SK-N-SH (cell line): ENCODE measurements around the gene NAPB. TPM values are rescaled to one million over a fixed set of nuclear protein-coding genes. Genes with fewer than 3 reads are reported as not detected.

Experiments
- CTCF ChIA-PET: fragments of 300-600, 350-600 bp; formaldehyde crosslinking; extraction: SDS; loops from one replicate; lab custom pipeline; 2021; lab: Yijun Ruan, JAX
- POLR2A ChIA-PET: fragments of 350-600 bp; sonication (Branson Sonifier 250); formaldehyde crosslinking; extraction: SDS; loops from one replicate; lab custom pipeline; 2020; ENCODE audit warnings: antibody characterized with exemption, inconsistent platforms; lab: Yijun Ruan, JAX
- DNase-seq: peaks from one replicate; pipeline ENCODE4 v3.0.0; 2012
- H2AFZ ChIP-seq: fragments of 200-600 bp; sonication (generic); 2 replicates; pipeline ENCODE4 v1.8.1; 2016; ENCODE audit warnings: antibody characterized with exemption, mild to moderate bottlenecking, low read depth
- H3F3A ChIP-seq: fragments of 200-600 bp; sonication (generic); replicated peaks from 2 replicates; pipeline ENCODE3; 2016; ENCODE audit warnings: antibody characterized with exemption, mild to moderate bottlenecking; ENCODE audit not compliant: insufficient read depth
- H3K27ac ChIP-seq, 2 experiments: fragments of 200-500 bp in 1 of 2; fragments of 200-600 bp in 1 of 2; sonication (Bioruptor generic) in 1 of 2; sonication (generic), shearing (Covaris generic) in 1 of 2; 2 replicates each; pipeline versions ENCODE4 v1.5.1 to v1.6.1; 2014 to 2016; ENCODE audit warnings: low read depth in 2 of 2, inconsistent platforms in 1 of 2, low read length in 1 of 2, mild to moderate bottlenecking in 1 of 2, mixed read lengths in 1 of 2
- H3K27me3 ChIP-seq: fragments of 200-600 bp; sonication (generic), shearing (Covaris generic); 2 replicates; pipeline ENCODE4 v1.6.1; 2016; ENCODE audit warnings: mixed run types; ENCODE audit not compliant: insufficient read depth
- H3K36me3 ChIP-seq, 2 experiments: fragments of 200-500 bp in 1 of 2; fragments of 200-600 bp in 1 of 2; sonication (Bioruptor generic) in 1 of 2; sonication (generic) in 1 of 2; replicated peaks in 1 of 2; 2 replicates each; pipeline versions ENCODE3 to v1.5.1; 2014 to 2016; ENCODE audit warnings: low read length in 1 of 2, mild to moderate bottlenecking in 1 of 2; ENCODE audit not compliant: insufficient read depth in 2 of 2, control insufficient read depth in 1 of 2
- H3K4me1 ChIP-seq, 2 experiments: fragments of 200-500 bp in 1 of 2; fragments of 200-600 bp in 1 of 2; sonication (Bioruptor generic) in 1 of 2; sonication (generic), shearing (Covaris generic) in 1 of 2; 2 replicates each; pipeline versions ENCODE4 v1.5.1 to v1.6.1; 2014 to 2016; ENCODE audit warnings: low read depth in 1 of 2, low read length in 1 of 2, mixed run types in 1 of 2; ENCODE audit not compliant: insufficient read depth in 2 of 2, control insufficient read depth in 1 of 2
- H3K4me2 ChIP-seq: fragments of 200-600 bp; sonication (generic), shearing (Covaris generic); 2 replicates; pipeline ENCODE4 v1.6.1; 2017; ENCODE audit warnings: mixed run types
- H3K4me3 ChIP-seq, 2 experiments: fragments of 200-500 bp in 1 of 2; fragments of 200-600 bp in 1 of 2; sonication (Bioruptor generic) in 1 of 2; sonication (generic), shearing (Covaris generic) in 1 of 2; 2 replicates each; pipeline versions ENCODE4 v1.5.1 to v1.8.1; 2014 to 2016; ENCODE audit warnings: low read depth in 2 of 2, inconsistent platforms in 1 of 2, low read length in 1 of 2, mild to moderate bottlenecking in 1 of 2, mixed read lengths in 1 of 2, moderate library complexity in 1 of 2
- H3K79me2 ChIP-seq: fragments of 200-600 bp; sonication (generic); 2 replicates; pipeline ENCODE4 v1.8.1; 2017; ENCODE audit warnings: mild to moderate bottlenecking; ENCODE audit not compliant: insufficient read depth
- H3K9ac ChIP-seq: fragments of 200-600 bp; sonication (generic); 2 replicates; pipeline ENCODE4 v1.6.1; 2017; ENCODE audit warnings: mixed run types
- H3K9me2 ChIP-seq: fragments of 200-600 bp; sonication (generic); 2 replicates; pipeline ENCODE4 v1.6.1; 2017; ENCODE audit warnings: mixed run types
- H3K9me3 ChIP-seq: fragments of 200-600 bp; sonication (generic); 2 replicates; pipeline ENCODE4 v1.6.1; 2017; ENCODE audit warnings: mixed run types, mild to moderate bottlenecking, moderate library complexity
- H4K20me1 ChIP-seq: fragments of 200-600 bp; sonication (generic); 2 replicates; pipeline ENCODE4 v1.6.1; 2017; ENCODE audit warnings: mild to moderate bottlenecking, mixed run types; ENCODE audit not compliant: insufficient read depth
- CHD2 ChIP-seq: fragments of 150-350 bp; IDR thresholded peaks from 2 replicates; pipeline ENCODE4 v1.6.1; 2018; ENCODE audit warnings: low read length; ENCODE audit not compliant: partially characterized antibody
- EP300 ChIP-seq, 2 experiments: IDR thresholded peaks; 2 replicates each; pipeline versions ENCODE4 v1.4.0 to v1.6.1; 2012; ENCODE audit warnings: borderline replicate concordance in 1 of 2, low read depth in 1 of 2, low read length in 1 of 2
- FOSL2 ChIP-seq: IDR thresholded peaks from 2 replicates; pipeline ENCODE4 v1.4.0; 2012; ENCODE audit warnings: low read depth, mild to moderate bottlenecking, moderate library complexity, borderline replicate concordance
- FOXJ3 ChIP-seq: sonication (generic); formaldehyde crosslinking; IDR thresholded peaks from 2 replicates; pipeline ENCODE4 v1.5.1; 2020; ENCODE audit warnings: mild to moderate bottlenecking, missing genetic modification reagents
- FOXM1 ChIP-seq: IDR thresholded peaks from 2 replicates; pipeline ENCODE4 v1.4.0; 2012; ENCODE audit warnings: low read depth, mild to moderate bottlenecking
- GATA2 ChIP-seq: sonication (generic); formaldehyde crosslinking; IDR thresholded peaks from 2 replicates; pipeline ENCODE4 v1.5.0; 2020; ENCODE audit warnings: mild to moderate bottlenecking, missing genetic modification reagents
- IRF3 ChIP-seq: fragments of 150-350 bp; IDR thresholded peaks from 2 replicates; pipeline ENCODE4 v1.6.1; 2016; ENCODE audit warnings: mild to moderate bottlenecking, low read depth, low read length
- MXI1 ChIP-seq: IDR thresholded peaks from 2 replicates; pipeline ENCODE4 v1.6.1; 2012; ENCODE audit warnings: mild to moderate bottlenecking, low read depth, low read length, improper control_type of control experiment
- NFIC ChIP-seq: IDR thresholded peaks from 2 replicates; pipeline ENCODE4 v1.4.0; 2012; ENCODE audit warnings: borderline replicate concordance
- POLR2AphosphoS5 ChIP-seq: IDR thresholded peaks from 2 replicates; pipeline ENCODE4 v1.6.1; 2012; ENCODE audit warnings: low read depth, low read length
- RXRA ChIP-seq: IDR thresholded peaks from 2 replicates; pipeline ENCODE4 v1.4.0; 2012; ENCODE audit warnings: low read depth, mild to moderate bottlenecking, borderline replicate concordance
- SIN3A ChIP-seq: IDR thresholded peaks from 2 replicates; pipeline ENCODE4 v1.6.1; 2012; ENCODE audit warnings: low read depth, mild to moderate bottlenecking, low read length, moderate library complexity, borderline replicate concordance
- TEAD4 ChIP-seq: IDR thresholded peaks from 2 replicates; pipeline ENCODE4 v1.4.0; 2012; ENCODE audit warnings: mild to moderate bottlenecking, borderline replicate concordance; ENCODE audit not compliant: insufficient read depth
- YY1 ChIP-seq: IDR thresholded peaks from 2 replicates; pipeline ENCODE4 v1.4.0; 2012; ENCODE audit warnings: low read depth, mild to moderate bottlenecking
- ZBTB33 ChIP-seq: IDR thresholded peaks from 2 replicates; pipeline ENCODE4 v1.4.0; 2012; ENCODE audit warnings: low read depth, borderline replicate concordance
- WGBS: methylation state at CpG from one replicate; pipeline ENCODE4 v1.1.6; 2017; ENCODE audit warnings: low lambda C conversion rate; 5-methylcytosine and 5-hydroxymethylcytosine counted together
- polyA plus RNA-seq, 3 experiments: library from polyadenylated mRNA; depleted of rRNA; stranded (reverse); fragments of >200 nt; gene quantifications; 2 replicates each; pipeline ENCODE4 v1.2.3, GENCODE V29; 2012
- TF ChIP-seq, protein P1 (sequence below): fragments of 200-600 bp; sonication (generic); IDR thresholded peaks from 2 replicates; pipeline ENCODE4 v1.6.1; 2017; ENCODE audit warnings: antibody characterized with exemption, mild to moderate bottlenecking, moderate library complexity
- TF ChIP-seq, protein P2 (sequence below): fragments of 150-350 bp; IDR thresholded peaks from 2 replicates; pipeline ENCODE4 v1.6.1; 2017; ENCODE audit warnings: antibody characterized with exemption, low read length, low read depth, borderline replicate concordance
- TF ChIP-seq, protein P3 (sequence below): IDR thresholded peaks from 2 replicates; pipeline ENCODE4; 2012
- TF ChIP-seq, protein P4 (sequence below): IDR thresholded peaks from 2 replicates; pipeline ENCODE4 v1.4.0; 2012; ENCODE audit warnings: low read depth, borderline replicate concordance

The NAPB gene
- polyA plus RNA-seq, 1 of the 3 experiments (the other 2 are of a cell fraction): 3.0 TPM

DNA sequence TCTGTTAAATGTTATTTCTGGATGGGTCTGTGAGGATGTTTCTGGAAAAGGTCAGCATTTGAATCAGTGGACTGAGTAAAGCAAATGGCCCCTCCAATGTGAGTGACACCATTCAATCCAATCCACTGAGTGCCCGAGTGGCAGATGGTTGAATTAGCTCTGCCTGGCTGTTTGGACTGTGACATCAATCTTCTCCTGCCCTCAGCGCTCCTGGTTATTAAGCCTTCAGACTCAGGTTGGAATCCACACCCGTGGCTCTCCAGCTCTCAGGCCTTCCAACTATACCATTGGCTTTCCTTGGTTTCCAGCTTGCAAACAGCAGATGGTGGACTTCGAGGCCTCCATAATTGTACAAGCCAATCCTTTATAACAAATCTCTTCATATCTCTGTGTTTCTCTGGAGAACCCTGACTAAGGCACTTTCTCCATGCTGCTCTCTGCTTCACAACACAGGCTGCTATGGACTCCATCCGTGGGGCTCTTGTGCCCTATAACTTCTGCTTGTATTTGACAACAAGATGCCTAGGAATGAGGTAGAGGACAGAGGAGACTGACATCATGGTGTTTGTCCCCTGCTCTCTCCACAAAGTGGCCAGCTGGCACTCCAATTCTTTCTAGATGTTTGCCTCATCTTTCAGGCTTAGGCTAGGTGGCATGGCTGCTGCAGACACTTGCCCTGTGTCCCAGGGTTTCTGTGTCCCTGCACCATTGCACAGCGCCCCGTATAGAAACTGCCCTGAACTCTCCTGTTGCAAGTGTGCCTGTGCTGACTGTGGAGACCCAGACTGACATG lies 13.4 kb upstream of the NAPB start (continued):
- TF ChIP-seq ZBTB33 (no peak), FOSL2 (no peak)

DNA sequence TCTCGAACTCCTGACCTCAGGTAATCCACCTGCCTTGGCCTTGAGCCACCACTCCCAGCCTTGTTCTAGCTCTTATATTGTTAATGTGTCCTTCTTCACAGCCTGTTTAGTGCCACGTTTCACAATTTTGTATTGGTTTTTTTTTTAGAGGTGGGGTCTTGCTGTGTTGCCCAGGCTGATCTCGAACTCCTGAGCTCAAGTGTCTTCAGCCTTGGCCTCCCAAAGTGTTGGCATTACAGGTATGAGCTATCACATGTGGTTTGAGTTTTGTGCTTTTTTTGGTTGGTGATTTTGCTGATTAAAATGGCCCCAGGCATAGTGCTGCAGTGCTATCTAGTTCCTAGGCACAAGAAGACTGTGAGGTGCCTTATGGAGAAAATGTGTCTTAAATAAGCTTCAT lies 12.3 kb upstream of the NAPB start:
- Histone ChIP-seq H4K20me1 (no peaks in the 10 kb centered on the region), H3K4me2 (no peak overlapping the region), H3K4me3 (no peak overlapping the region), H3K9me3 (no peaks in the 10 kb centered on the region), H3F3A (no peaks in the 10 kb centered on the region), H3K27ac (no peak overlapping the region), H3K9ac (no peak overlapping the region), H3K36me3 (no peaks in the 10 kb centered on the region), H3K9me2 (no peaks in the 10 kb centered on the region), H2AFZ (no peak overlapping the region), H3K4me1 (peaks cover 0 to 11% of the 10 kb centered on the region in 2 experiments; a peak in 1 of 4 replicates), H3K27me3 (no peaks in the 10 kb centered on the region; the same call in 1 of the 2 replicates), H3K79me2 (no peaks in the 10 kb centered on the region)
- TF ChIP-seq GATA2 (CRISPR knock-in tag) (no peak), FOXM1 (no peak), IRF3 (no peak), POLR2AphosphoS5 (no peak), MXI1 (no peak), FOXJ3 (CRISPR knock-in tag) (no peak), EP300 (IDR thresholded peaks at IDR 0.05; ENCODE audit: borderline replicate concordance in 1 of 2, low read depth in 1 of 2, low read length in 1 of 2) (no peak), YY1 (no peak), TEAD4 (no peak), CHD2 (no peak), ZBTB33 (no peak), SIN3A (no peak), RXRA (no peak), NFIC (no peak)
- TF ChIP-seq, protein P1, sequence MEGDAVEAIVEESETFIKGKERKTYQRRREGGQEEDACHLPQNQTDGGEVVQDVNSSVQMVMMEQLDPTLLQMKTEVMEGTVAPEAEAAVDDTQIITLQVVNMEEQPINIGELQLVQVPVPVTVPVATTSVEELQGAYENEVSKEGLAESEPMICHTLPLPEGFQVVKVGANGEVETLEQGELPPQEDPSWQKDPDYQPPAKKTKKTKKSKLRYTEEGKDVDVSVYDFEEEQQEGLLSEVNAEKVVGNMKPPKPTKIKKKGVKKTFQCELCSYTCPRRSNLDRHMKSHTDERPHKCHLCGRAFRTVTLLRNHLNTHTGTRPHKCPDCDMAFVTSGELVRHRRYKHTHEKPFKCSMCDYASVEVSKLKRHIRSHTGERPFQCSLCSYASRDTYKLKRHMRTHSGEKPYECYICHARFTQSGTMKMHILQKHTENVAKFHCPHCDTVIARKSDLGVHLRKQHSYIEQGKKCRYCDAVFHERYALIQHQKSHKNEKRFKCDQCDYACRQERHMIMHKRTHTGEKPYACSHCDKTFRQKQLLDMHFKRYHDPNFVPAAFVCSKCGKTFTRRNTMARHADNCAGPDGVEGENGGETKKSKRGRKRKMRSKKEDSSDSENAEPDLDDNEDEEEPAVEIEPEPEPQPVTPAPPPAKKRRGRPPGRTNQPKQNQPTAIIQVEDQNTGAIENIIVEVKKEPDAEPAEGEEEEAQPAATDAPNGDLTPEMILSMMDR: no peak
- TF ChIP-seq, protein P2, sequence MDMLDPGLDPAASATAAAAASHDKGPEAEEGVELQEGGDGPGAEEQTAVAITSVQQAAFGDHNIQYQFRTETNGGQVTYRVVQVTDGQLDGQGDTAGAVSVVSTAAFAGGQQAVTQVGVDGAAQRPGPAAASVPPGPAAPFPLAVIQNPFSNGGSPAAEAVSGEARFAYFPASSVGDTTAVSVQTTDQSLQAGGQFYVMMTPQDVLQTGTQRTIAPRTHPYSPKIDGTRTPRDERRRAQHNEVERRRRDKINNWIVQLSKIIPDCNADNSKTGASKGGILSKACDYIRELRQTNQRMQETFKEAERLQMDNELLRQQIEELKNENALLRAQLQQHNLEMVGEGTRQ: no peak
- TF ChIP-seq, protein P3, sequence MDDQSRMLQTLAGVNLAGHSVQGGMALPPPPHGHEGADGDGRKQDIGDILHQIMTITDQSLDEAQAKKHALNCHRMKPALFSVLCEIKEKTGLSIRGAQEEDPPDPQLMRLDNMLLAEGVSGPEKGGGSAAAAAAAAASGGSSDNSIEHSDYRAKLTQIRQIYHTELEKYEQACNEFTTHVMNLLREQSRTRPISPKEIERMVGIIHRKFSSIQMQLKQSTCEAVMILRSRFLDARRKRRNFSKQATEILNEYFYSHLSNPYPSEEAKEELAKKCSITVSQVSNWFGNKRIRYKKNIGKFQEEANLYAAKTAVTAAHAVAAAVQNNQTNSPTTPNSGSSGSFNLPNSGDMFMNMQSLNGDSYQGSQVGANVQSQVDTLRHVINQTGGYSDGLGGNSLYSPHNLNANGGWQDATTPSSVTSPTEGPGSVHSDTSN: no peak
- TF ChIP-seq, protein P4, sequence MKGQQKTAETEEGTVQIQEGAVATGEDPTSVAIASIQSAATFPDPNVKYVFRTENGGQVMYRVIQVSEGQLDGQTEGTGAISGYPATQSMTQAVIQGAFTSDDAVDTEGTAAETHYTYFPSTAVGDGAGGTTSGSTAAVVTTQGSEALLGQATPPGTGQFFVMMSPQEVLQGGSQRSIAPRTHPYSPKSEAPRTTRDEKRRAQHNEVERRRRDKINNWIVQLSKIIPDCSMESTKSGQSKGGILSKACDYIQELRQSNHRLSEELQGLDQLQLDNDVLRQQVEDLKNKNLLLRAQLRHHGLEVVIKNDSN: no peak
- 9% methylated on average over 3 of the region's 3 CpGs for WGBS
- ChIA-PET POLR2A (no interaction called here), CTCF (interaction anchor here (1.0 kb wide), 1 partner anchor 13 kb away, joined by 3 read pairs; the partner anchor contains the start of gene NAPB)
- no peak for DNase-seq
